HG02623 (cell line): Measurements from ENCODE around the gene SENP7.
"Not testable (repeated sequence)": the region's sequence is repeated elsewhere in the genome, so short reads cannot be mapped to it uniquely, and the experiment has no call there.

Source experiments
- ATAC-seq: cut with Tn5 transposase; IDR thresholded peaks from one replicate; pipeline ENCODE4 v1.9.1; 2021; ENCODE audit warnings: moderate library complexity; ENCODE audit not compliant: unreplicated experiment

The SENP7 gene

GRCh38 chr3:101333883-101334282, 179.1 kb downstream of the SENP7 start:
- ATAC-seq, result no peak

- no peak for ATAC-seq
These were observed 183.9 kb downstream of the SENP7 start for GRCh38 chr3:101329016-101329673.

GRCh38 chr3:101325393-101326134, 187.4 kb downstream of the SENP7 start:
- no peak for ATAC-seq

GRCh38 chr3:101320475-101320874, 192.5 kb downstream of the SENP7 start, which contains the start of gene IMPG2:
IMPG2 (minus strand) TSS chr3:101320575; CDS start chr3:101320372, 203 bp downstream.
- no peak for ATAC-seq

GRCh38 chr3:101319531-101319930, 193.5 kb downstream of the SENP7 start:
- no peak for ATAC-seq

GRCh38 chr3:101312545-101312944, 200.5 kb downstream of the SENP7 start:
- no peak for ATAC-seq

GRCh38 chr3:101311676-101312075, 201.3 kb downstream of the SENP7 start:
- no peak for ATAC-seq

GRCh38 chr3:101310978-101311375, 202.0 kb downstream of the SENP7 start:
- no peak for ATAC-seq

GRCh38 chr3:101308147-101308772, 204.8 kb downstream of the SENP7 start:
- ATAC-seq, result not testable (repeated sequence)

- ATAC-seq, result no peak
These were observed 209.2 kb downstream of the SENP7 start for GRCh38 chr3:101303836-101304235.

- ATAC-seq, result no peak
These were observed 209.8 kb downstream of the SENP7 start for GRCh38 chr3:101303089-101303731.

GRCh38 chr3:101300073-101300472, 212.9 kb downstream of the SENP7 start:
- no peak for ATAC-seq

- no peak for ATAC-seq
These were observed 221.0 kb downstream of the SENP7 start for GRCh38 chr3:101292027-101292426.

GRCh38 chr3:101288294-101288693, 224.7 kb downstream of the SENP7 start:
- no peak for ATAC-seq

- ATAC-seq, result no peak
These were observed 228.3 kb downstream of the SENP7 start for GRCh38 chr3:101284757-101285156.

- ATAC-seq, result no peak
These were observed 231.4 kb downstream of the SENP7 start for GRCh38 chr3:101281521-101282030.

GRCh38 chr3:101279765-101280385, 233.1 kb downstream of the SENP7 start:
- no peak for ATAC-seq

- ATAC-seq, result no peak
These were observed 233.8 kb downstream of the SENP7 start for GRCh38 chr3:101279162-101279561.

GRCh38 chr3:101278727-101279126, 234.3 kb downstream of the SENP7 start:
- ATAC-seq, result no peak
